ENCODE measurements around the gene DGKZ. TPM values are rescaled to one million over a fixed set of nuclear protein-coding genes. Genes with fewer than 3 reads are reported as not detected.

Gene DGKZ
- polyA plus RNA-seq, 3 donors, result 30.4 to 217 (median 33.4) TPM

DNA sequence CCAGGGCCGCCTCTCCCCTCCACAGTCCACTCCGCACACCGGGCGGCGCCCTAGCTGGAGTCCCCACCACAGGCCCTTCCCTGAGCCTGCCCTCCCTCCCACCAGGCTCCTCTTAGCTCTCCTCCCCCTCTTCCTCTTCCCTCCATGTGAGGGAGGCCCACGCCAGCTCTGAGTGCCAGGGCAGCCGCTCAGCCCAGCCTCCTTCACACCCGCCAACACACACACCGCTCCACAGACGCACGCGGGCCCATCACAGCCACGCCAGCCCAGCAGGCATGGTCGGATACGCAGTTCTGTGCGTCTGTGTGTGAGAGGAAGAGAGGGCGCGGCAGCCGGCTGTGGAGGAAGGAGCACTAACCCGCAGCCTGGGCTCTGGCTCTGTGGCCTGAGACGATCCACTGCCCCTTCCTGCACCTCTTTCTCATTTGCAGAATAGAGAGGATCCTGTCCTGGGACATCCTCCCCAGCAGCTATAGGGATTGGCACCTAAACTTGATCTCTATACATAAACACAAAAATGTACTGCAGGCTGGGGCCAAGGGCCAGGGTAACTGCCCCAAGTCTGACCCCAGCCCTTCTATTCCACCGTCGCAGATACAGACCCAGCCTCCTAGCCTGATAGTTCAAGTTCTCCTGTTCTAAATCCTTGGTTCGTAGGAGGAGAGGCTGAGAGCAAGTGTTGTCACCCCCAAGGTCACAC is 40.8 kb downstream of the DGKZ start:
- Mint-ChIP-seq H3K27me3 (ENCODE audit: low read depth in 3 of 3) (peaks cover 63 to 90% (median 69%) of the 10 kb centered on the region in 3 donors), H3K4me3 (peak overlapping the region in 1 of 2 donors; percentile 86), H3K4me1 (peaks cover 38% of the 10 kb centered on the region), H3K27ac (peak overlapping the region in 2 of 7 donors; percentile 29 to 62), H3K36me3 (peaks cover 0 to 2% of the 10 kb centered on the region in 2 donors), H3K9me3 (peaks cover 0 to 18% (median 6%) of the 10 kb centered on the region in 7 donors)
- intact Hi-C loops (cut with micrococcal nuclease), result loop anchor here (2.0 to 10.0 kb wide), 3 partner anchors 147 to 227 kb away; partner anchors contain the start of genes ATG13 (in 1 of the 2) and HARBI1 (in 1 of the 2)
- TF ChIP-seq, protein P1, sequence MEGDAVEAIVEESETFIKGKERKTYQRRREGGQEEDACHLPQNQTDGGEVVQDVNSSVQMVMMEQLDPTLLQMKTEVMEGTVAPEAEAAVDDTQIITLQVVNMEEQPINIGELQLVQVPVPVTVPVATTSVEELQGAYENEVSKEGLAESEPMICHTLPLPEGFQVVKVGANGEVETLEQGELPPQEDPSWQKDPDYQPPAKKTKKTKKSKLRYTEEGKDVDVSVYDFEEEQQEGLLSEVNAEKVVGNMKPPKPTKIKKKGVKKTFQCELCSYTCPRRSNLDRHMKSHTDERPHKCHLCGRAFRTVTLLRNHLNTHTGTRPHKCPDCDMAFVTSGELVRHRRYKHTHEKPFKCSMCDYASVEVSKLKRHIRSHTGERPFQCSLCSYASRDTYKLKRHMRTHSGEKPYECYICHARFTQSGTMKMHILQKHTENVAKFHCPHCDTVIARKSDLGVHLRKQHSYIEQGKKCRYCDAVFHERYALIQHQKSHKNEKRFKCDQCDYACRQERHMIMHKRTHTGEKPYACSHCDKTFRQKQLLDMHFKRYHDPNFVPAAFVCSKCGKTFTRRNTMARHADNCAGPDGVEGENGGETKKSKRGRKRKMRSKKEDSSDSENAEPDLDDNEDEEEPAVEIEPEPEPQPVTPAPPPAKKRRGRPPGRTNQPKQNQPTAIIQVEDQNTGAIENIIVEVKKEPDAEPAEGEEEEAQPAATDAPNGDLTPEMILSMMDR (IDR thresholded peaks at IDR 0.05), result no peak
- Histone ChIP-seq H4K20me1 (ENCODE audit: insufficient read depth, low read length) (peaks cover 44% of the 10 kb centered on the region), H3K9ac (ENCODE audit: insufficient read depth, low read length, poor library complexity, severe bottlenecking) (no peak overlapping the region), H3K36me3 (replicated peaks in 1 of 2; ENCODE audit: control insufficient read depth in 1 of 2, insufficient read depth in 2 of 2, low read length in 2 of 2) (no peaks in the 10 kb centered on the region), H3K9me3 (replicated peaks in 1 of 2; ENCODE audit: control insufficient read depth in 1 of 2, insufficient read depth in 1 of 2, low read length in 2 of 2) (peaks cover 3 to 21% of the 10 kb centered on the region in 2 donors), H3K4me2 (replicated peaks; ENCODE audit: extremely low read depth, low read length, poor library complexity, severe bottlenecking) (no peak overlapping the region), H3K4me1 (ENCODE audit: control insufficient read depth in 1 of 2, insufficient read depth in 2 of 2, low read length in 2 of 2) (peaks cover 29 to 53% of the 10 kb centered on the region in 2 donors), H3K4me3 (replicated peaks in 1 of 3; ENCODE audit: low read depth in 2 of 3, low read length in 3 of 3) (no peak overlapping the region), H3K79me2 (ENCODE audit: insufficient read depth, low read length) (no peaks in the 10 kb centered on the region), H3K27me3 (ENCODE audit: control insufficient read depth in 2 of 2, insufficient read depth in 2 of 2, low read length in 2 of 2) (peaks cover 39 to 61% of the 10 kb centered on the region in 2 donors), H3K27ac (ENCODE audit: low read depth in 1 of 2, low read length in 2 of 2) (no peak overlapping the region), H2AFZ (ENCODE audit: insufficient read depth, low read depth, low read length, poor library complexity, severe bottlenecking) (peak overlapping the region; percentile 46)
- DNase-seq, result no peak
- WGBS (ENCODE audit: insufficient coverage), result 4% methylated on average over 9 of the region's 24 CpGs

GRCh38 chr11:46388619-46389449 is 41.6 kb downstream of the DGKZ start:
- Histone ChIP-seq H3K9me3 (replicated peaks in 1 of 2; ENCODE audit: control insufficient read depth in 1 of 2, insufficient read depth in 1 of 2, low read length in 2 of 2) (peaks cover 3 to 21% of the 10 kb centered on the region in 2 donors), H3K79me2 (ENCODE audit: insufficient read depth, low read length) (no peaks in the 10 kb centered on the region), H4K20me1 (ENCODE audit: insufficient read depth, low read length) (peaks cover 51% of the 10 kb centered on the region), H3K4me2 (replicated peaks; ENCODE audit: extremely low read depth, low read length, poor library complexity, severe bottlenecking) (no peak overlapping the region), H3K36me3 (replicated peaks in 1 of 2; ENCODE audit: control insufficient read depth in 1 of 2, insufficient read depth in 2 of 2, low read length in 2 of 2) (no peaks in the 10 kb centered on the region), H3K4me3 (replicated peaks in 1 of 3; ENCODE audit: low read depth in 2 of 3, low read length in 3 of 3) (peak overlapping the region in 1 of 3 experiments; percentile 62), H3K27me3 (ENCODE audit: control insufficient read depth in 2 of 2, insufficient read depth in 2 of 2, low read length in 2 of 2) (peaks cover 42 to 65% of the 10 kb centered on the region in 2 donors), H3K9ac (ENCODE audit: insufficient read depth, low read length, poor library complexity, severe bottlenecking) (no peak overlapping the region), H2AFZ (ENCODE audit: insufficient read depth, low read depth, low read length, poor library complexity, severe bottlenecking) (no peak overlapping the region), H3K4me1 (ENCODE audit: control insufficient read depth in 1 of 2, insufficient read depth in 2 of 2, low read length in 2 of 2) (peaks cover 31 to 56% of the 10 kb centered on the region in 2 donors), H3K27ac (ENCODE audit: low read depth in 1 of 2, low read length in 2 of 2) (no peak overlapping the region)
- DNase-seq, result no peak
- peaks cover 0 to 21% (median 6%) of the 10 kb centered on the region in 7 donors for H3K9me3 Mint-ChIP-seq
- intact Hi-C loops (cut with micrococcal nuclease), result loop anchor here (2.0 to 10.0 kb wide), 3 partner anchors 146 to 226 kb away; partner anchors contain the start of genes ATG13 (in 1 of the 2) and HARBI1 (in 1 of the 2)
- peaks cover 0 to 2% of the 10 kb centered on the region in 2 donors for H3K36me3 Mint-ChIP-seq
- TF ChIP-seq, protein P1 (IDR thresholded peaks at IDR 0.05), result no peak
- H3K4me3 Mint-ChIP-seq, result peak overlapping the region in 1 of 2 donors; percentile 86
- whole genome bisulfite sequencing (ENCODE audit: insufficient coverage), result 18% methylated on average over 19 of the region's 21 CpGs
- H3K4me1 Mint-ChIP-seq, result peaks cover 42% of the 10 kb centered on the region
- peaks cover 65 to 90% (median 72%) of the 10 kb centered on the region in 3 donors for H3K27me3 Mint-ChIP-seq (ENCODE audit: low read depth in 3 of 3)
- peak overlapping the region in 1 of 7 donors; percentile 20 for H3K27ac Mint-ChIP-seq

All from CD14-positive monocyte (primary cell).